Mesodermal cell (in vitro differentiated cells): ENCODE measurements around the gene NAALADL2.

Source experiments
- H3K27ac ChIP-seq: 2 replicates; pipeline ENCODE4 v1.7.0; 2013; ENCODE audit warnings: mild to moderate bottlenecking, low read depth, low read length, moderate library complexity; ENCODE audit not compliant: severe bottlenecking
- H3K36me3 ChIP-seq: 2 replicates; pipeline ENCODE4 v1.7.1; 2013; ENCODE audit warnings: mild to moderate bottlenecking, low read length, moderate library complexity; ENCODE audit not compliant: control insufficient read depth, insufficient read depth
- H3K4me1 ChIP-seq: one replicate; pipeline ENCODE4 v1.7.1; 2013; ENCODE audit warnings: mild to moderate bottlenecking, low read length; ENCODE audit not compliant: insufficient read depth, control insufficient read depth, poor library complexity, severe bottlenecking
- H3K4me3 ChIP-seq: 2 replicates; pipeline ENCODE4 v1.7.0; 2013; ENCODE audit warnings: low read length, control low read depth, mild to moderate bottlenecking; ENCODE audit not compliant: insufficient read depth, poor library complexity, severe bottlenecking; ENCODE audit errors: extremely low read depth
- H3K9me3 ChIP-seq: 2 replicates; pipeline ENCODE4 v1.7.1; 2013; ENCODE audit warnings: mild to moderate bottlenecking, low read length, moderate library complexity; ENCODE audit not compliant: control insufficient read depth
- WGBS, 2 experiments: methylation state at CpG; one replicate each; pipeline ENCODE4 v1.1.5; 2013; ENCODE audit warnings: missing lambda C conversion rate in 2 of 2; ENCODE audit not compliant: insufficient coverage in 2 of 2; 5-methylcytosine and 5-hydroxymethylcytosine counted together

The NAALADL2 gene

DNA sequence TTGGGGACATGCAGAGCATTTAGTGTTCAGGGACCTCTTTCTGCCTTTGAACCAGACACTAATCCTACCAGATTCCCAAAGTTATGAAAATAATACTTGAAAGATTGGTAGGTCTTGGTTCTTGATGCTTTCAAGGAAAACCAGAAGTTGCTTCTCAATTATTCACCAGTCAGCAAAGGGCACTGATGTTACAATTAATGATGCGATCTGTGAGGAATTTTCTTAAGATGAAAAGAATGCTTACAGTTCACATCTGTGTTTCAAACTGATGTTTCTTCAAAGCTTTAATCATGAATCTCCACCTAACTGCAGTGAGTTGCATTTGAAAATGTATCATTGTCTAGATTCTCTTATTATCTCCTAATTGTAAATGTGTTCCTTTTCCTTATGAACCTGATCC is 161.0 kb downstream of the NAALADL2 start:
- Histone ChIP-seq H3K9me3 (no peaks in the 10 kb centered on the region), H3K4me3 (no peak overlapping the region), H3K36me3 (no peaks in the 10 kb centered on the region), H3K4me1 (no peaks in the 10 kb centered on the region), H3K27ac (no peak overlapping the region)
- no CpG with 5 or more reads among the region's 1 CpG for WGBS, 2 experiments

DNA sequence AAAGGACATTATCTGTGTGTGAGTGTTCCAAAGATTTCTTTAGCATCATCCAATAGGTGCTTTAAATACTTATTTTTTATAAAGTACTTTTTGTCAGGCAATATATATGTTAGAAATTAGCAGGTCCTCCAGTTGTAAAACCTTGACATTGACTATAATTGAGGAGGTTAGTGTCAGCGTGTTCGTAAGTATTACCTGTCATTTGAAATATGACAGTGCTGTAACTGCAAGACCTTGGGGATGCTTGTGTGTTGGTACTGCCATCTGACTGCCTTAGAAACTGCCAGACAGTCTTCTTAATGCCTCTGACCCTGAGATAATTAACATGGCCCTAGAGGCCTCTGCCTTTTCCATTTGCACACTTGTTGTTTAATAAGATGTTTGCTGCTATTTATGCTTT is 170.7 kb downstream of the NAALADL2 start:
- Histone ChIP-seq H3K4me3 (no peak overlapping the region), H3K9me3 (no peaks in the 10 kb centered on the region), H3K36me3 (no peaks in the 10 kb centered on the region), H3K27ac (no peak overlapping the region), H3K4me1 (no peaks in the 10 kb centered on the region)
- 94% methylated on average over 2 of the region's 2 CpGs; no CpG with 5 or more reads in 1 of the 2 experiments for WGBS, 2 experiments

DNA sequence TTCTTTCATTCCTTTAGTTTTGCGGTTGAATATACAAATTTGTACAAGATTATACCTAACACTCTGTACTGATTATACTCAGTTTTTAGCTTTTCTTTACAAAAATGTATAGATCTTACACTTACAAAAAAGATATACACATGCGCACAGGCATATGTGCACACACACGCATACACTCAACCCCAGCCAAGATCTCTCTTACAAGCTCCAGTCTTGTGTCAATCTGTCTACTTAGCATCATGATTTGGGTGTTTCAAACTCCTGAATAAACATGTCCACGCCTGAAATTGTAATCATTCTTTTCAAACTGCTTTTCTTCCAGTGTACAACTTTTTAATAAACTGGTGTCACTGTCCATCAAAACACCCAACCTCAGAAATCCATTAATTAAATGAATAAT is 180.7 kb downstream of the NAALADL2 start:
- no peaks in the 10 kb centered on the region for H3K4me1 ChIP-seq
- H3K36me3 ChIP-seq: no peaks in the 10 kb centered on the region
- H3K27ac ChIP-seq: no peak overlapping the region
- no peaks in the 10 kb centered on the region for H3K9me3 ChIP-seq
- H3K4me3 ChIP-seq: no peak overlapping the region
- WGBS, 2 experiments: 81 to 87% methylated on average over 3 of the region's 4 CpGs

DNA sequence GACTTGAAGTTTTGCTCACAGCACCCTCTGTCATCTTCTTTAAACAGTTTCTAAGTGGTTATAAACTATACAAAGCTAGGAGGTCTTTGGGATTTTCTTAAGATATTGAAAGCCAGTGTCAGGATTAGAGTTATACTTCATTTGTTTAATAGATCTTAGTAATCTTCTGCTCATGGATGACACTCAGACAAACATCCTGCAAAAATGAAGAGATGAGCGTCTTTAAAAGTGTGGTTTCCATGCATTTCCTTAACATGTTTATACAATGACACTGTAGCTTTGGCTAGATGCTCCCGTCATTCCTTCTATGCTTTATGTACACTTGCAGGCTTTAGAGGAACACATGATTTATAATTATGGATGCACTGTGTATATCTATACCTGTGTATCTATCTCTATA is 182.2 kb downstream of the NAALADL2 start:
- no peaks in the 10 kb centered on the region for H3K36me3 ChIP-seq
- no peaks in the 10 kb centered on the region for H3K4me1 ChIP-seq
- WGBS, 2 experiments: no CpG with 5 or more reads among the region's 2 CpGs
- no peak overlapping the region for H3K27ac ChIP-seq
- H3K4me3 ChIP-seq: no peak overlapping the region
- H3K9me3 ChIP-seq: no peaks in the 10 kb centered on the region

DNA sequence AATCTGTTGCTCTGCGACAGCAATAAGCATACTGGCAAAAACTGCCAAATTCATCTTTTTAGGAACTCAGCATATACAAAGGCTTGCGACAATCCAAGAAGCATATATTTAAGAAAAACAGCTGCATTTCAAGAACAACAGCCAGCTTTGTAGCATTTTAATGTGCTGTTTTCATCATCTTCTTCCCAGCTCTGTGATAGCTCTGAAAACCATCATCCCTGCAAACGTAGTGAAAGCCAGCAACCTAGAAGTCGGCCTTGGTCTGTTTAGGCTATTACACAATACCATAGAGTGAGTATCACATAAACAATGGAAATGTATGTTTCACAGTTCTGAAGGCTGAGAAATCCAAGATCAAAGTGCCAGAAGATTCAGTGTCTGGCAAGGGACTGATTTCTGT is 187.5 kb downstream of the NAALADL2 start:
- Histone ChIP-seq H3K27ac (no peak overlapping the region), H3K9me3 (peaks cover 10% of the 10 kb centered on the region), H3K4me1 (no peaks in the 10 kb centered on the region), H3K4me3 (no peak overlapping the region), H3K36me3 (no peaks in the 10 kb centered on the region)
- 78 to 88% methylated on average over 2 of the region's 4 CpGs for WGBS, 2 experiments

DNA sequence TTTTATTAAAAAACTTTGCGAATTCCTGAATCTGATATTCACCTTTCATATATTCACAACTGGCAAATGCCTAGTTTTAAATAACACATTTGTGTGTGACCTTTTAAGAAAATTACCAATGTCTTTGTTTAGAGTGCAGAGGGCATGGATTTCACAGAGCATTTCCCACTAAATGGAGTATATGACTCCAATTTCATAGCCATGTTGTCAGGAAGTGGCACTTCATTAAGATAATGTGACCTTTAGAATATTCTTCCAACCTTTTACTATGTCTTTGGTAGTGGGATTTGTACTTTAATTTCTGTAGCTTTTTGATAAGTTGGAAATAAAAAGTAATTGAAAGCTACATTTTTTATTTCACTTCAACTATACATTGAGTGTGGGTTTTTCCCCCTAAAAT is 188.7 kb downstream of the NAALADL2 start:
- no peaks in the 10 kb centered on the region for H3K36me3 ChIP-seq
- peaks cover 12% of the 10 kb centered on the region for H3K9me3 ChIP-seq
- no peaks in the 10 kb centered on the region for H3K4me1 ChIP-seq
- H3K4me3 ChIP-seq: no peak overlapping the region
- no peak overlapping the region for H3K27ac ChIP-seq
- WGBS, 2 experiments: no CpG with 5 or more reads among the region's 1 CpG

DNA sequence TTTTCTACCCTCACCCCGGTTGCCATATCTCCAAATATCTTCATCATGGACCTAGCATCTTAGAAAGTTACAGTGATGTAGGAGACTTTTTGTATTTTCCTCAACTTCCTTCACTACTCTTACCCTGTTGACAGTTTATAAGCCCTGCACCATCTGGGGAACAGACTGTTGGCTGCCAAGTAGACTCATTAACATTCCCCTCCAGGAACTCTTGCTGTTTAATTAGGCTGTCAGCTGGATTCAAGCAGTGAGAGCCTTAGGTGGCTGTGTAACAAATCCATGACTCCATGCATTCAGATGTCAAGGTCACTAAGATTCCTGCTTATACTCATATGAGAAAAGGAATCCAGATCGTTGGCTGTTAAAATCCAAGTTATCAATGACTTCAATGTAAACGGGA is 198.3 kb downstream of the NAALADL2 start:
- 71 to 94% methylated on average over 2 of the region's 3 CpGs for WGBS, 2 experiments
- H3K4me1 ChIP-seq: no peaks in the 10 kb centered on the region

DNA sequence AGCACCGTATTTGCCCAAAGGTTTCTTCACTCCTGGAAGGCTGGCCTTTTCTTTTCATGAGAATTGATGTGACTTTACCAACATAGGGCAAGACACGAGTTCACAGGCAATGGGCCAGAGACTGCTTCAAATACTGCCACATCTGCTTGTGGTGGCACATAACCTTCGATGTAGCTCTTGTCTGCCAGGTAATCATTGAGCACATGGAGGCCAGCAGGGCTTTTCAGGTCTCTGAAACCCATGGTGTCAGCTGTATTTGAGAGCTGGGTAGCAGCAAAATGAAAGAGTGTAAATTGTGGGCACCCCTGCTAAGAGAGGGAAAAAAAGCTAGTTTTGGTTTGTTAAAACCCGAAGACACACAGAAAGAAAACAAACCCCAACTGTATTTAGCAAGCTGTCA is 200.7 kb downstream of the NAALADL2 start:
- Histone ChIP-seq H3K4me1 (no peaks in the 10 kb centered on the region), H3K4me3 (no peak overlapping the region), H3K27ac (no peak overlapping the region), H3K36me3 (no peaks in the 10 kb centered on the region), H3K9me3 (peaks cover 9% of the 10 kb centered on the region)
- WGBS, 2 experiments: 82 to 92% methylated on average over 3 of the region's 4 CpGs

More for the DNA sequence above, 198.3 kb downstream of the NAALADL2 start:
- no peak overlapping the region for H3K4me3 ChIP-seq
- no peak overlapping the region for H3K27ac ChIP-seq
- no peaks in the 10 kb centered on the region for H3K36me3 ChIP-seq
- peaks cover 9% of the 10 kb centered on the region for H3K9me3 ChIP-seq

DNA sequence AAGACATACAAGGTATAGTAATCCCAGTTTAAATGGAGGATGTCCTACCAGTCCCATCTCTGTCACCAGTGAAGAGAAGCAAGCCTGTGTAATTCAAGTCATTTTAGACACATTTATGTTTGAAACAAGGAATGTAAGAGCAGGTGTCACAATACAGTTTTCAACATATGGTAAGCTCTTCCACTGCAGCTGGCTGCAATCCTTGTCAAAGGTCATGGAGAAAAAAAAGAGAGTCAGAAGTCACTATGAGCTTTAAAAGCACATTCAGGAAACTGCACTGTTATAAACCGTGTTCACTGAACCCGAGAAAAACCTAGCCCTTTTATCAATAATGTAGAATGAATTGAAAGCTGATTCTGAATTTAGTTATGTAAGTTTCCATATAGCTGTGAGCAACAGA is 206.4 kb downstream of the NAALADL2 start:
- Histone ChIP-seq H3K27ac (no peak overlapping the region), H3K4me1 (no peaks in the 10 kb centered on the region), H3K9me3 (no peaks in the 10 kb centered on the region), H3K36me3 (no peaks in the 10 kb centered on the region), H3K4me3 (no peak overlapping the region)
- 83 to 86% methylated on average over 2 of the region's 2 CpGs for WGBS, 2 experiments

DNA sequence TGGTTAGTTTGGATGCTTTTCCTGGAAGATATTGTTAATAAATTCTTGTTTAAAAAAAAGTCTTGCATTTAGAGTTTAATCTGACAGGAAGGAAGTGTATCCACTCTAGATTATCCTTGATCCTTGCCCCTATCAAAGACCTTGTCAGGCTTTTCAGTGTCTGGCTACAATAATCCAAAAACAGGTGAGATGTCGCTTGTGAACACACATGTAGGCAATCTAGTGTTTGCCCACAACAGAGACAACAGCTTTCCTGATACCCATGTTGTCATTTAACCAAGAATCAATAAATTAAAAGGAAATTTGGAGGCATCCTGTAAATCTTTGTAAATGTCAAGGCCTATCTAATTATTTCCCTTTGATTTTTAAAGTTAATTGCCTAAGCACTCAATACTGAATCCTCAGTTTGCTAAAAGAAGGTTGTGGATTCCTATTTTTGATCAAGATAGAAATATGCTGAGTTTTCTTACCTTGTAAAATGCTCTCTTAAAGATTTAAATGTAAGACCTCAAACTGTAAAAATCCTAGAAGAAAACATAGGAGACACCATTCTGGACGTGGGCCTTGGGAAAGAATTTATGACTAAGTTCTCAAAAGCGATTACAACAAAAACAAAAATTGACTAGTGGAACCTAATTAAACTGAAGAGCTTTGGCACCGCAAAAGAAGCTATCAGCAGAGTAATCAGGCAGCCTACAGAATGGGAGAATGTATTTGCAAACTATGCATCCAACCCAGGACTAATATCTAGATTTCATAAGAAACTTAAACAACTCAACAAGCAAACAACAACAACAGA is 207.7 kb downstream of the NAALADL2 start:
- 90 to 92% methylated on average over 2 to 3 of the region's 4 CpGs for whole genome bisulfite sequencing, 2 experiments
- Histone ChIP-seq H3K36me3 (no peaks in the 10 kb centered on the region), H3K27ac (no peak overlapping the region), H3K4me1 (no peaks in the 10 kb centered on the region), H3K4me3 (no peak overlapping the region), H3K9me3 (no peaks in the 10 kb centered on the region)

DNA sequence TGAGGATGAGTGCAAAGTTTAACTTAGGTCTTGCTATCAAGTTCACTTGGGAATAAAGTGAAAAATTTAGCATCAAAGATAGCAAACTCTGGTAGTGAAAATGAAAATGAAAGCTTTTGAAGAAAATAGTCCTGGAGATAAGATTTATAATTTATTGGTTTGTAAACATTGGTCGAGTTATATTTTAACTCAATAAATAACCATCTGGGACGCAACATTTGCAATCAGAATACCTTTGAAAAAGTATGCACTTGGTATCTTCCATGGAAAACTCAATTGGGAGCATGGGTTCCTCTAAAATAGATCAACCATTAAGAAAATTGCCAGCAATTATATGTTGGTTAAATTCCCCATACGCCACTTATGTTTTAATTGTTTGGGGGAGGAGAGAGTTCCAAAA is 209.5 kb downstream of the NAALADL2 start:
- Histone ChIP-seq H3K4me1 (no peaks in the 10 kb centered on the region), H3K9me3 (no peaks in the 10 kb centered on the region), H3K4me3 (no peak overlapping the region), H3K27ac (no peak overlapping the region), H3K36me3 (no peaks in the 10 kb centered on the region)
- 100% methylated on average over 1 of the region's 3 CpGs; no CpG with 5 or more reads in 1 of the 2 experiments for WGBS, 2 experiments
